Endothelial cell of umbilical vein (primary cell): ENCODE data around the gene CCSER1. TPM values are rescaled to one million over a fixed set of nuclear protein-coding genes. Genes with fewer than 3 reads are reported as not detected.
A peak's percentile ranks its signal among the peaks of the same experiment; 100 is the strongest.

Source experiments
- BruUV-seq: library from RNA; stranded (reverse); fragments of 400-500 nt; replicated peaks from 2 replicates; lab custom pipeline; 2021; lab: Mats Ljungman, UMichigan
- CTCF ChIA-PET: fragments of 300-600, 350-600 bp; sonication (Branson Sonifier 250); formaldehyde crosslinking; loops from one replicate; lab custom pipeline; 2021; ENCODE audit warnings: antibody characterized with exemption, inconsistent platforms; lab: Charles Lee
- POLR2A ChIA-PET: fragments of 300-600, 350-600 bp; sonication (Branson Sonifier 250); formaldehyde crosslinking; loops from one replicate; lab custom pipeline; 2021; ENCODE audit warnings: antibody characterized with exemption, inconsistent platforms; lab: Charles Lee
- DNase-seq: peaks from one replicate; pipeline ENCODE4 v3.0.0-alpha.2; 2011; ENCODE audit warnings: low read depth, low spot score
- FAIRE-seq: peaks from 2 replicates; lab custom pipeline; 2011; peaks lifted over from hg19 to GRCh38; lab: Jason Lieb, UNC
- H2AFZ ChIP-seq: 2 replicates; pipeline ENCODE4 v1.6.0; 2012; ENCODE audit warnings: low read depth, low read length, control low read depth, inconsistent platforms
- H3K27ac ChIP-seq: 2 replicates; pipeline ENCODE4 v1.5.1; 2011; ENCODE audit warnings: low read depth, mild to moderate bottlenecking, control low read depth, low read length, moderate library complexity; ENCODE audit not compliant: insufficient read depth
- H3K27me3 ChIP-seq, 2 experiments: 2 replicates each; pipeline versions ENCODE4 v1.6.0 to v1.6.1; 2011; ENCODE audit warnings: low read length in 2 of 2, mixed read lengths in 1 of 2; ENCODE audit not compliant: control insufficient read depth in 2 of 2, insufficient read depth in 2 of 2
- H3K36me3 ChIP-seq, 2 experiments: 2 replicates in 1 of 2; 3 replicates in 1 of 2; pipeline ENCODE4 v1.5.1; 2011; ENCODE audit warnings: low read length in 2 of 2, mild to moderate bottlenecking in 1 of 2, moderate library complexity in 1 of 2; ENCODE audit not compliant: control insufficient read depth in 2 of 2, insufficient read depth in 2 of 2; ENCODE audit errors: extremely low read depth in 1 of 2
- H3K4me1 ChIP-seq: 3 replicates; pipeline ENCODE4 v1.5.1; 2011; ENCODE audit warnings: mild to moderate bottlenecking, low read length; ENCODE audit not compliant: control insufficient read depth, insufficient read depth; ENCODE audit errors: extremely low read depth
- H3K4me2 ChIP-seq: 2 replicates; pipeline ENCODE4 v1.6.1; 2011; ENCODE audit warnings: low read length, control low read depth, mixed read lengths; ENCODE audit not compliant: insufficient read depth
- H3K4me3 ChIP-seq, 3 experiments: fragments of 200-600 bp in 1 of 3; sonication (generic), shearing (Covaris generic) in 1 of 3; replicated peaks in 1 of 3; 2 replicates each; pipeline ENCODE4 v1.5.1; 2011 to 2016; ENCODE audit warnings: control low read depth in 3 of 3, low read length in 3 of 3, mild to moderate bottlenecking in 2 of 3, inconsistent platforms in 1 of 3, low read depth in 1 of 3, moderate library complexity in 1 of 3; ENCODE audit not compliant: insufficient read depth in 1 of 3
- H3K79me2 ChIP-seq: 2 replicates; pipeline ENCODE4 v1.6.0; 2012; ENCODE audit warnings: low read length, inconsistent platforms; ENCODE audit not compliant: control insufficient read depth, insufficient read depth
- H3K9ac ChIP-seq: replicated peaks from 2 replicates; pipeline ENCODE3; 2011; ENCODE audit warnings: low read length, control low read depth; ENCODE audit not compliant: insufficient read depth; ENCODE audit errors: extremely low read depth
- H3K9me1 ChIP-seq: replicated peaks from 3 replicates; pipeline ENCODE4 v1.6.0; 2011; ENCODE audit warnings: mild to moderate bottlenecking, low read length; ENCODE audit not compliant: control insufficient read depth, insufficient read depth; ENCODE audit errors: extremely low read depth
- H3K9me3 ChIP-seq: replicated peaks from 2 replicates; pipeline ENCODE4 v1.5.1; 2012; ENCODE audit warnings: low read length, inconsistent platforms; ENCODE audit not compliant: control insufficient read depth, insufficient read depth
- H4K20me1 ChIP-seq: replicated peaks from 2 replicates; pipeline ENCODE3; 2011; ENCODE audit warnings: mild to moderate bottlenecking, low read length; ENCODE audit not compliant: control insufficient read depth, insufficient read depth; ENCODE audit errors: extremely low read depth
- FOS ChIP-seq: IDR thresholded peaks from 2 replicates; pipeline ENCODE4 v1.6.1; 2011; ENCODE audit warnings: mild to moderate bottlenecking, low read length, moderate library complexity, borderline replicate concordance; ENCODE audit not compliant: insufficient read depth
- GATA2 ChIP-seq: IDR thresholded peaks from 2 replicates; pipeline ENCODE4 v1.7.0; 2011; ENCODE audit warnings: low read depth, mild to moderate bottlenecking, moderate library complexity, mixed read lengths, low read length; ENCODE audit not compliant: insufficient read length, insufficient read depth
- JUN ChIP-seq: IDR thresholded peaks from 2 replicates; pipeline ENCODE4 v1.6.1; 2011; ENCODE audit warnings: borderline replicate concordance, low read depth; ENCODE audit not compliant: insufficient read length, insufficient read depth
- MYC ChIP-seq: IDR thresholded peaks from one replicate; pipeline ENCODE4 v1.6.1; 2011; ENCODE audit warnings: mild to moderate bottlenecking, low read depth, low read length
- POLR2A ChIP-seq: IDR thresholded peaks from 2 replicates; pipeline ENCODE4 v1.6.1; 2012; ENCODE audit warnings: low read depth, mild to moderate bottlenecking, control low read depth, low read length
- POLR2AphosphoS5 ChIP-seq: IDR thresholded peaks from 2 replicates; pipeline ENCODE4 v1.6.1; 2012; ENCODE audit warnings: low read depth, mild to moderate bottlenecking, control low read depth, low read length, moderate library complexity; ENCODE audit not compliant: insufficient read depth
- dilution Hi-C: fragments of 300-500 bp; cut with MboI; formaldehyde crosslinking; loops from one replicate; pipeline ENCODE4 v1.15.0; 2019; ENCODE audit warnings: low sequenced_read_pairs; ENCODE audit not compliant: extremely low pct_ligation_motif_present
- intact Hi-C: fragments of 100-400 bp; cut with micrococcal nuclease; formaldehyde crosslinking; loops from one replicate; pipeline ENCODE4 v1.10.0; 2022
- polyA plus RNA-seq, 4 experiments: library from polyadenylated mRNA; depleted of rRNA in 3 of 4; stranded (reverse) in 3 of 4; unstranded in 1 of 4; fragments of >200 nt; gene quantifications; 2 replicates each; pipeline versions ENCODE4 v1.2.1 to v1.2.3, GENCODE V29; 2011 to 2012; ENCODE audit warnings: missing spikeins in 1 of 4
- total RNA-seq: library from RNA; stranded (reverse); gene quantifications from 2 replicates; pipeline ENCODE4 v1.2.3, GENCODE V29; 2021
- TF ChIP-seq, protein P1 (sequence below), 2 donors: IDR thresholded peaks; 1 replicate in 1 of 2; 2 replicates in 1 of 2; pipeline ENCODE4 v1.5.1; 2011; ENCODE audit warnings: low read length in 2 of 2, mild to moderate bottlenecking in 2 of 2, moderate library complexity in 2 of 2, control low read depth in 1 of 2, inconsistent platforms in 1 of 2, low read depth in 1 of 2; ENCODE audit not compliant: insufficient read depth in 1 of 2; ENCODE audit errors: extremely low read depth in 1 of 2
- TF ChIP-seq, protein P2 (sequence below): IDR thresholded peaks from 2 replicates; pipeline ENCODE4 v1.6.1; 2011; ENCODE audit not compliant: insufficient read depth, insufficient read length

Gene CCSER1
- total and polyA plus RNA-seq, 2 donors (not counting 3 experiments of a cell fraction or from before 2014, with no cell fraction given), result 0.11 to 1.8 TPM

DNA sequence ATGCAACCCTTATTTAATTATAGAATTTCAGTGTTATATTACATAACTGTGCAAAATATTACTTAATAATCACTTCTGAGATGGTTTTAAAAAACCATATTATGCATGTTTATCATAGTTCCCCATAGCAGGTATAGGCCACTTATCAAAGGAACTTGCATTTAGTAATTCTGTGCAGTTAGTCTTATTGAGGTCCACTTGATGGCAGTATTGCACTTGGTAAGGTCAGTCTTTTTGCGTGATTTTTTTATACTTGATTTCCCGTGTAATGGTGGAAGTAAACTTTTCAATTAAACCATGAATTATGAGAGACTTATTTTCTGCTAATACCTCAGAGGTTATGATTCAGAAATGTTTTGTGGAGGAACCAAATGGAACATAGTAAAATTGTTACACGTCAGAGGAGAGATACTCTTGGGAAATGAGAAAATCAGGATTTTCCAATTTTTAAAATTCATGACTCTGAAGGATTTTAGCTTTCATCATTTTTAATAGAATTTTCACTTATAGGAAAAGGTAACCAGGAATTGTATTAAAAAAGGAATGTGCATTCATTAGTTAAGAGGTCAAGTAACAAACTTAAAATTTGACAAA, 230.0 kb downstream of the CCSER1 start:
- CTCF ChIA-PET, result interaction anchor here (1.2 to 2.5 kb wide), 6 partner anchors 11 to 760 kb away, joined by 3 to 15 read pairs (median 6); no protein-coding TSS in a partner anchor
- DNase-seq, result peak; percentile 71
- Histone ChIP-seq H3K4me1 (no peaks in the 10 kb centered on the region), H4K20me1 (no peaks in the 10 kb centered on the region), H3K4me3 (no peak overlapping the region), H3K36me3 (no peaks in the 10 kb centered on the region), H3K9me1 (no peaks in the 10 kb centered on the region), H3K27ac (no peak overlapping the region), H3K27me3 (no peaks in the 10 kb centered on the region), H3K4me2 (peak overlapping the region; percentile 30), H3K9ac (no peak overlapping the region), H2AFZ (peak overlapping the region; percentile 85), H3K9me3 (no peaks in the 10 kb centered on the region), H3K79me2 (no peaks in the 10 kb centered on the region)
- no TSS peak for BruUV-seq
- peak; percentile 49 for FAIRE-seq
- POLR2A ChIA-PET, result no interaction called here
- dilution Hi-C loops, result no loop called here
- intact Hi-C loops, result loop anchor here (1.0 to 5.0 kb wide), 2 partner anchors 42 to 1805 kb away; no protein-coding TSS in a partner anchor
- TF ChIP-seq POLR2A, result no peak
- TF ChIP-seq, protein P1, sequence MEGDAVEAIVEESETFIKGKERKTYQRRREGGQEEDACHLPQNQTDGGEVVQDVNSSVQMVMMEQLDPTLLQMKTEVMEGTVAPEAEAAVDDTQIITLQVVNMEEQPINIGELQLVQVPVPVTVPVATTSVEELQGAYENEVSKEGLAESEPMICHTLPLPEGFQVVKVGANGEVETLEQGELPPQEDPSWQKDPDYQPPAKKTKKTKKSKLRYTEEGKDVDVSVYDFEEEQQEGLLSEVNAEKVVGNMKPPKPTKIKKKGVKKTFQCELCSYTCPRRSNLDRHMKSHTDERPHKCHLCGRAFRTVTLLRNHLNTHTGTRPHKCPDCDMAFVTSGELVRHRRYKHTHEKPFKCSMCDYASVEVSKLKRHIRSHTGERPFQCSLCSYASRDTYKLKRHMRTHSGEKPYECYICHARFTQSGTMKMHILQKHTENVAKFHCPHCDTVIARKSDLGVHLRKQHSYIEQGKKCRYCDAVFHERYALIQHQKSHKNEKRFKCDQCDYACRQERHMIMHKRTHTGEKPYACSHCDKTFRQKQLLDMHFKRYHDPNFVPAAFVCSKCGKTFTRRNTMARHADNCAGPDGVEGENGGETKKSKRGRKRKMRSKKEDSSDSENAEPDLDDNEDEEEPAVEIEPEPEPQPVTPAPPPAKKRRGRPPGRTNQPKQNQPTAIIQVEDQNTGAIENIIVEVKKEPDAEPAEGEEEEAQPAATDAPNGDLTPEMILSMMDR (IDR thresholded peaks at IDR 0.05; ENCODE audit: extremely low read depth in 1 of 2, insufficient read depth in 1 of 2, low read depth in 1 of 2, low read length in 2 of 2), result peak; percentile 44 to 52

DNA sequence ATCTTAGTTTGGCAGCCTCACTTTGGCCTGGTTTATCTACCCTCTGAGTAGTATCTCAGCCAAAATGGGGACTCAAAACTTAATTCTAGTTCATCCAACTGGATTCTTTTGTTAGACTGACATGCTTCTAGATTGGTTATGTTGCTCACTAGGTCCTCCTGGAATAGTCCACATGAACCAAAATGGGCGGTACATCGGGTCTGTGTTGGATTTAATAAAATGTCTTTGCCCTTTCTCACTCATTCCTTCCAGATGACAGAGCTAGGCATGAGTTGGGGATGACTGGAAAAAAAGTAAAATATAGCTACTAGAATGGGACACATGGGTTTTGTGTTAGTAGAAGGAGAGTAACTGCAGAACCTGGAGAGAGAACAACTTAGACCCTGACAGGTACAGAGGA, 247.9 kb downstream of the CCSER1 start:
- Histone ChIP-seq H3K9me1 (no peaks in the 10 kb centered on the region), H3K79me2 (no peaks in the 10 kb centered on the region), H3K4me2 (no peak overlapping the region), H2AFZ (no peak overlapping the region), H3K4me3 (no peak overlapping the region), H4K20me1 (no peaks in the 10 kb centered on the region), H3K9me3 (no peaks in the 10 kb centered on the region), H3K4me1 (no peaks in the 10 kb centered on the region), H3K36me3 (no peaks in the 10 kb centered on the region), H3K9ac (no peak overlapping the region), H3K27ac (no peak overlapping the region), H3K27me3 (no peaks in the 10 kb centered on the region)
- intact Hi-C loops, result no loop called here
- TF ChIP-seq JUN, result no peak
- TF ChIP-seq, protein P1 (IDR thresholded peaks at IDR 0.05; ENCODE audit: extremely low read depth in 1 of 2, insufficient read depth in 1 of 2, low read depth in 1 of 2, low read length in 2 of 2), result no peak
- TF ChIP-seq FOS, result no peak
- TF ChIP-seq, protein P2, sequence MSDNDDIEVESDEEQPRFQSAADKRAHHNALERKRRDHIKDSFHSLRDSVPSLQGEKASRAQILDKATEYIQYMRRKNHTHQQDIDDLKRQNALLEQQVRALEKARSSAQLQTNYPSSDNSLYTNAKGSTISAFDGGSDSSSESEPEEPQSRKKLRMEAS, result no peak
- TF ChIP-seq POLR2AphosphoS5, result no peak
- TF ChIP-seq POLR2A, result no peak
- no peak for TF ChIP-seq GATA2
- no peak for TF ChIP-seq MYC
- FAIRE-seq (no peak), DNase-seq (no peak)
- no TSS peak for BruUV-seq
- dilution Hi-C loops, result no loop called here
- POLR2A ChIA-PET, result no interaction called here
- CTCF ChIA-PET, result interaction anchor here (1.1 kb wide), 1 partner anchor 44 kb away, joined by 3 read pairs; no protein-coding TSS in a partner anchor
